ENCODE measurements around the gene NFXL1.

DNA sequence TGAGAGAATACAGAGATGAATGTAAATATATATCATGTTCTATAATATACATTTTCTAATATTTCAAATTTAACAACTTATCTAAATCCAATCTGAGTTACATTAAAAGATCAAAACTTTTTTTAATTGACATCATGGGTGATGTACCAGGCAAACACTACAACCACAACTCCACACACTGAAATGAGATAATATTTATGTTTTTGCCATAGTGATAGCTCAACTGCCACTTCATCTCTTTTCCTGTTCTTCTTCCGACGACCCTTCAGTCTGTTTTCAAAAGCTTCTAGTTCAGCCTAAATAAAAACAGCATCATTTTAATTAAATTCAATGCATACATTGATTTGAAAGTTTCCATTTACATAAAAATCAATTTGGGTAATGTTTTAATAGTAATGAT is 66.3 kb downstream of the NFXL1 start:
- no peak for TF ChIP-seq POLR2A (IDR thresholded peaks at IDR 0.05)
- TF ChIP-seq, protein P1, sequence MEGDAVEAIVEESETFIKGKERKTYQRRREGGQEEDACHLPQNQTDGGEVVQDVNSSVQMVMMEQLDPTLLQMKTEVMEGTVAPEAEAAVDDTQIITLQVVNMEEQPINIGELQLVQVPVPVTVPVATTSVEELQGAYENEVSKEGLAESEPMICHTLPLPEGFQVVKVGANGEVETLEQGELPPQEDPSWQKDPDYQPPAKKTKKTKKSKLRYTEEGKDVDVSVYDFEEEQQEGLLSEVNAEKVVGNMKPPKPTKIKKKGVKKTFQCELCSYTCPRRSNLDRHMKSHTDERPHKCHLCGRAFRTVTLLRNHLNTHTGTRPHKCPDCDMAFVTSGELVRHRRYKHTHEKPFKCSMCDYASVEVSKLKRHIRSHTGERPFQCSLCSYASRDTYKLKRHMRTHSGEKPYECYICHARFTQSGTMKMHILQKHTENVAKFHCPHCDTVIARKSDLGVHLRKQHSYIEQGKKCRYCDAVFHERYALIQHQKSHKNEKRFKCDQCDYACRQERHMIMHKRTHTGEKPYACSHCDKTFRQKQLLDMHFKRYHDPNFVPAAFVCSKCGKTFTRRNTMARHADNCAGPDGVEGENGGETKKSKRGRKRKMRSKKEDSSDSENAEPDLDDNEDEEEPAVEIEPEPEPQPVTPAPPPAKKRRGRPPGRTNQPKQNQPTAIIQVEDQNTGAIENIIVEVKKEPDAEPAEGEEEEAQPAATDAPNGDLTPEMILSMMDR (IDR thresholded peaks at IDR 0.05), result no peak

Data from adrenal gland (tissue), 5 donors.